HPDE6-E6E7 (cell line): ENCODE data around the gene EXOC1L.

Experiments used
- DNase-seq: peaks from one replicate; pipeline ENCODE4 v3.0.0; 2011; ENCODE audit warnings: missing footprints; ENCODE audit errors: extremely low spot score

EXOC1L gene, protein sequence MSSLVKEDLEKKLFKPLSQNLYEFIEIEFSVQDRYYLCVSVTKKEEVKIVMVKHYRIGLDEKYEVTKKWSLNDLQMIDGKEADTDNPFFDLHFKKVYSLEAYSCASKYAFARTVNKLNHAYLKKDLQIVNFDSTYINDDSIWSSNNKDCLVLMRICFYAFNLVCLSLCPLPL

DNA sequence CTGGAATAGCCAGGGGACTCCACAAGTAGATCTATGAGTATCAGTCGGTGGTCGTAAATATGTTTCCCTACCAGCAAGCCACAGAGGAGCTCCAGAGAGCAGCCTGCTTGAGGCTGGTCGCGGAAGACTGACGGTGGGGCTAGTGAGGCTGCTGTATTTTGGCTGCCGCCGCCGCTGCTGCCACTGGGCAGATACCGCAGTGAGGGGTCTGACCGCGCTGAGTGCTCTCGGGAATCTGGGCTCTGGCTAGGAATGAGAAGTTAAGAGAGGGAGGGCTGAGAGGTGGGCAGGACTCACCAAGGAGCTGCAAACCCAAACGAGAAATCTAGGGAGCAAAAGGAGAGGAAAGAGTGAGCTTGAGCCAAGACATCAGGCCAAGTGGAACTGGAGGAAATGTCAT is at the start of gene EXOC1L:
EXOC1L (plus strand) TSS at position 157 of the 400 bp plus-strand sequence; CDS start at position 394, 237 bp downstream.
- no peak for DNase-seq

DNA sequence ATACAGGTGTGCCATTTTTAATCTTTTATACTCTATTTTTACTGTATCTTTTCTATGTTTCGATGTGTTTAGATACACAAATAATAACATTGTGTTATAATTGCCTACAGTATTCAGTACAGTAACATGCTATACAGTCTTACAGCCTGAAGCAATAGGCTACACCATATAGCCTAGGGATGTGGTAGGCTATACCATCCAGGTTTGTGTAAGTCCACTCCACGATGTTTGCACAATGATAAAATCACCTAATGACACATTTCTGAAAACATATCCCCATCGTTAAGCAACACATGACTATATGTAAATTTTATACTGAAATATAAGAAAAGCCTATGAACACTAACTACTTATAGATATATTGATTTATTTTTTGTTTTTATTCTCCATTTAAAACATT is 48.9 kb upstream of the EXOC1L start:
- DNase-seq, result no peak

DNA sequence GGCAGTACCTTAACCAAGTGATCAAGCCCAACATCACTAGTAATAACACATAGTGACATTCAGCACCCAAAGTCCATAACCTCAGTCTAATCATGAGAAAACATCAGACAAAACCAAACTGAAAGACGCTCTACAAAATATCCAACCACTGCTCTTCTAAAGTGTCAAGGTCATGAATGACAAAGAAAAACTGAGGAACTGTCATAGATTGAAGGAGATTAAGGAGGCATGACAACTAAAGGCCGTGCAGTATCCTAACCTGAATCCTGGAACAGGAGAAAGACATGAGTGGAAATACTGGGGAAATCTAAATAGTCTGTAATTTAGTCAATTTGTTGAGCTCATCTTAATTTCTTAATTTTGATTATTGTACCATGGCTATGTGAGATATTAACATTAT is 38.2 kb upstream of the EXOC1L start:
- no peak for DNase-seq

DNA sequence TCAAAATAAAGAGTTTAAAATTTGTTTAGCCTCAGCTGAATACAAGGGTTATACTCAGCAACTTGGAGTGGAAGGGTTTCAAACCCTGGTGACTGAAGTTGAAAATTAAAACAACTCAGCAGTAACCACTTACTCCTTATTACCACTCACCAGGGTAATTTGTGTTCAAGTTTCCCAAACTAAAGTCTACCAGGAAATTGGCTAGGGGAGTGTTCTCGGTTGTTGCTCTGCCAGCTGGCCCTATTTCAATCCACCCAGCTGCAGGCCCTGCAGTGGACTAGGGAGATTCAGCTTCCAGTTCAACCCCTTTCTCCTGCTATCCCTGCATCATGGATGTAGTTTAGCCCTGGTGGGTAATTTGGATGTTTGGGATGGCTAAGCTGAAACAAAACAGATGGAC is 37.8 kb upstream of the EXOC1L start:
- no peak for DNase-seq

DNA sequence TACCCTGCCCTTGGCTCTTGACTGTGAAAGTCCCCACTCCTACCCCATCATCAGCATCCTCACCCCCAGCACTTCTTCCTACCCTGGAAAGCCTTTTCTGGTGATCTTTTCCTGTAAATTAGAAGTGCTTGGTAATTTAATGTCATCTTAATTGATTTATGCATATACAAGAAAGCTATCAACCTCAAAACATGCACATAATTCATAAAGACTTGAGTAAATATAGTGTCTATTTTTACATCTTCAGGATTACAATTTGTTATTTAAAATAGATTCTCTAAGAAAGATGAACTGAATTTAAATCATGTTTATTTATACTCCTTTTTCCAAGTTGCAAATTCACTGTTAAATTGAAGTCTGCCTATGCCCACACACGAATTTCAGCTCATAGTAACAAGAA is 36.0 kb upstream of the EXOC1L start:
- no peak for DNase-seq

DNA sequence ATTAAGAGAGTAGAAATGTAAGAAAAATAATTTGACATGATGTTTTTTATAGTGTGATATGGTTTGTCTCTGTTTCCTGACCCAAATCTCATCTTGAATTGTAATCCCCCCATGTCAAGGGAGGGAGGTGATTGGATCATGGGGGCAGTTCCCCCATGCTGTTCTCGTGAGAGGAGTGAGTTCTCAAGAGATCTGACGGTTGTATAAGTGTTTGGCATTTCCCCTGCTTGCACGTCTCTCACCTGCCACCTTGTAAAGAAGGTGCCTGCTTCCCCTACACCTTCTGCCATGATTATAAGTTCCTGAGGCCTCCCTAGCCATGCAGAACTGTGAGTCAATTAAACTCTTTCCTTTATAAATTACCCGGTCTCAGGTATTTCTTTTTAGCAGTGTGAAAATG is 34.8 kb upstream of the EXOC1L start:
- DNase-seq, result no peak

DNA sequence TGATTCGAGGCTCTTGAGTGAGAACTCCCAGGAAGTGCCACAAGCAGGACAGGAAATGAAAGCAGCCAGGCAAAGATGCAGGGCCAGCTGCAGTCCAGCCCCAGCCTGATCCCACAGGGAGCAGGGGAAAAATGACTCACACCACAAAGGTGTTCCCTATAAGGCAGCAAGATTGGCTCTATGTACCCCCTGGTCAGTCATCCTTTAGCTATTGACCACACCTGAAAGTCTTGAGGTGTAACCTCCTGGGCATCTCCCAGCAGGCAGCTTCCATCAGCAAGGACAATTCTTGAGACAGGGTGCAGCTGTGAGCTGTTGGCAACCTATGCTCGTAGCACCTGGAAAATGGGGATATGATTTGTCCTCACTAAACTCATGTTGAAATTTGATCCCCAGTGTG is 27.9 kb upstream of the EXOC1L start:
- peak; percentile 17 for DNase-seq

DNA sequence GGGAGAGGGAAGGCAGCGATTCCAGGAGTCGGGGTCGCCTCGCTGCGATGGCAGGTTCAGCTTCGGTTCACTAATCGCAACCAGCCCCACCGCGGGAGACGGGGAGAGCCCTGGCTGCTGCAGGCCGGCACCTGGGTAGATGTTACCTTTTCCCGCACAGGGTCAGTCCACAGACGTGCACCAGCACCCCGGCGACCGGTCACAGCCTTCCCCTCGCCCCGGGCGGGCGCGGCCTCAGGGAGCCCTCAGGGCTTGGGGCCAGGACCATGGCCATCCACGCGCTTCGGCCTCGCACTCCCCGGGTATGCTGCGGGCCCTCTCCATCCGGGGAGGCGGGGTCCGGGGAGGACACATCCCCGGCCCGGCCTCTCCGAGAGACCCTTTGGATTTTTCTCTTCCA is 26.1 kb upstream of the EXOC1L start:
- no peak for DNase-seq

DNA sequence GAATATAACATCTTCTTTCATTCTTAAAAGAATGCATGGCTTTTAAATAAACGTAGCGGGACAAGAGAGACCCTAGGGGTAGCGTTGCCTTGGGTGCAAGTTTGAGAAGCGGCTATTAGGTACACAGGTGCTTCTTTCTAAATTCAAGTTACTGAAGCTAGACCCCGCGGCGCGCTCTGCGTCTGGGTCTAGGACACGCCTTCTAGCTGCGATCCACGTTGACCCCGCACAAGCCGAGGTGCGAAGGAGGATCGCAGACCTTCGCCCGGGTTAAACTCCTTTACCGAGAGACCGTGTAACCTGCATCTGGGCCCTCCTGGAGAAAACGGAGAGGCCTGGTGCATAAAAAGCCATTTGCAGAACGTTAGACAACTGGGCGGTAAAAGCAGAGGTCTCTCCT is 25.5 kb upstream of the EXOC1L start:
- DNase-seq, result no peak

DNA sequence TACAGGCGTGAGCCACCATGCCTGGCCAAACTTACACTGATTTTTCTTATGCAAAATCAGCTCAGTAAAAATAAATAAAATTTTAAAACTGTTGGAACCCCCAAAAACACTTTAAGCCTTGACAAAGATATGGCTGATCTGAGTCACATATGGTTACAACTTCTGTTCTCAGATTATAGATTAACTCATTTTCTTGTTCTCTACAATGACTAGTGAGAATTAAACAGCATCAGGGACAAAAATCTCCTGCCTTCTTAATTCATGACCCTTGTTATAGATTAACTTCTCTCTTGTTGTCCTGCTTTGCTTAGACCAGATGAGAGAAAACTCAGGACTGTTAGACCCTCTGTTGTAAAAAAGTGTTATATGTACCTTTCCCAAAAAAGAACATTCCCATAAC is 24.2 kb upstream of the EXOC1L start:
- no peak for DNase-seq

DNA sequence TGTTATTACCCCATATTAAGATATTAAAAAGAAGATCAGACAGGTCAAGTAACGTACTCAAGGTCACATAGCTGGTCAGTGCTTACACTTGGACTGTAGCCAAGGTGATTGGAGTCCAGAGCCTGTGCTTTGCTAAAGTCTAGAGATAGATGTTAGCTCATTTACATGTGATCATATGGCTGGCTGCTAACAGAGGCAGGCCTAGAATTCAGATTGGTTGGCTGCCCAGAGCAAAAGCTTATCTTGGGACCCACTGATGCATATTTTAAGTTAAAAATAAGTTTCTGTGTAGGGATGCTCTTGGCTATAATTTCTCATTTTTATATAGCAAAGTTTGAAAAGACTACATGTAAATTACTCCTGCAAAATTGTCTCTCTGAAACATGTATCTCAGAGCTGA is 18.1 kb upstream of the EXOC1L start:
- DNase-seq, result no peak

DNA sequence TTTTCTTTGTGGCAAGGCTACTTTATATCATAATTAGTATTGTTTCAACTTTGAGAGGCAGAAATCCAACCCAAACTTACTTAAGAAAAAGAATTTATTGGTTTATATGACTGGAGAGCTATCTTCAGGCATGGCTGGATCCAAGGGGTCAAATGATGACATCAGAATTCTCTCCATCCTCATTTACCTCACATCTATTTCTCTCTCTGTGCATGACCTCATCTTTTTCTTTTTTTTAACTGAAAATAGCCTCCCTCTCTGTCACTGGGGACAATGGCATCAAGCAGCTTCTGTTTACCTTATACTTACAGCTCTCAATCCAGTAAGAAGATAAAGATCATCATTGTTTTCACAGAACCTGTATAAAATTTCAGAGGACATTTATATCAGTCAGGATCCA is 12.0 kb upstream of the EXOC1L start:
- DNase-seq, result no peak

DNA sequence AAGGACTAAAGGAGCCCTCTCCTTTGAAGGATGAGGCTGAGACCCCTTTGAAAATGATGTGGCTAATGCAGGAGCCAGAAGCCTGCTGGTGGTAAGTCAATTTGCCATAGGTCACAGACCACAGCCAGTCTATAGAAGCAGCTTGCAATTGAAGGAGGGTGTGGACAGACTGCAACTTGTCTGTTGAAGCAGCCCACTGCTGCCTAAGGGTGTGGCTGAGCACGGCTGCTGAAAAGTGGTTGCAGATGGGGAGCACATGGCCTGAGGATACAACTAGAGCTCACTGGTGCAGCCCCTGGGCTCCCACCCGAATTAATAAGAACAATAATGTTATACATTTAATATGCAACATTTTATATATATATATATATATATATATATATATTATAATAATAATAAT is 11.4 kb upstream of the EXOC1L start:
- no peak for DNase-seq

DNA sequence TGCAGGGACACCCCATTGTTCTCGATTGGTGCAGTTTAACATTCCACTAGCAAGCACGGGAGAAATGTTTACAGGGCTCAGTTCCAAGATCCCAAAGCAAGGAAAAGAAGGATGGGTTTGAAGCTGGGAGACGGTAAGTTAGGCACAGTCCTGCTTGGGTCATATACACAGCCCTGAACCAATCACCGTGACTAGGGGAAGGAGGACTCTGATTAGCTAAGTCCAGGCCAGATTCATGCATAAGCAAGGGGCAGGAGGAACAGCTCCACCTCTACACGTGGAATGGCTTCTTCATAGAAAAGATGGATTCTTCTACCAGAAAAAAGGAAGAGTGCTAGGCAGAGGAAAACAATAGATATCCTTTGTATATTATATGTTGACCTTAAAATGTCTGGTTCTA is 11.0 kb upstream of the EXOC1L start:
- DNase-seq, result no peak

DNA sequence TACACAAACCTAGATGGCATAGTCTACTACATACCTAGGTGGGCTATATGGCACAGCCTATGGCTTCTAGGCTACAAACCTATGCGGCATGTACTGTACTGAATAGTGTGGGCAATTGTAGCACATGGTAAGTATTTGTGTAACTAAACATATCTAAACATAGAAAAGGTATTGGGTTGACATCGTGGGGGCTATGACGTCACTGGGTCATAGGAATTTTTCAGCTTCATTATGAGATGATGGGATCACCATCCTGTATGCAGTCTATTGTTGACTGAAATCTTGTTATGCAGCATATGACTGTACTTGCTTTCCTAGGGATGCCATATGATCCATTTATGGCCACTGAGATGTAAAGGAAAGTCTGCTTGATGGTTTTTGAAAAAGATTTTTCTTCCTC is 1.9 kb upstream of the EXOC1L start:
- no peak for DNase-seq

DNA sequence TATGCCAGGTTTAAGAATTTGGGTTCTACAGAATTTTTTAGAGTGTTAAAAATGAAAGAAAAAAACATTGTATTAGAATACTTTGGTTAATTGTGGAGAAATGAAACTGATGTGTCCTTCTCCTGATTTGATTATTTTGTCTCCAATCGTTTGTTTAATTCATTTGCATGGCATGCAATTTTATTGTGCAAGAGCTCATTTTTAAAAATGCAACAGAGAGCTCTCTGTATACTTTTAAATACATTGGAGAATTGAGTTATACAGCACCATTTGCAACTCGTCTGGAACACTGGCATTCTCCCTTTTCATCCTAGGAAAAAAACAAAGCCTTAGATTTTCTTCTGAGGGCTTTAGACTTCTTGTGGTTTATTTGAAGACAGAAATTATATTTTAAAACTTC is 689 bp downstream of the EXOC1L start:
- no peak for DNase-seq

DNA sequence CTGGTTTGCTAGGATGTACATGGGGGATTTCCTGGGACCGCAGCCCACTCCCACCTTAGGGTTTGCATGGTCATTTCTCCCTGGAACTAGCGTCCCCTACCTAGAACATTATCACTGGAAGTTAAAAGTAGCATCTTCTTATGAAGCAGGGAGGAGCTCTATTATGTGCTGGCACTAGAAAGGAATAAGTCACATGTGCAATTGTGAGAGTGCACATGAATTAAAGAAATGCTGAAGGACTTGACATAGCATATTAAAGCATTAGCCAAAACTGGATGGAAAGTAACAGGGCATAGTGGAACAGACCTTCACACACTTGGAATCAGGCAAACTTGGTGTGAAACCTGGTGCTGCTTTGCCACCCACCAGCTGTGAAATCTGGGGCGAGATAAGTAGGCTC is 2.7 kb downstream of the EXOC1L start:
- DNase-seq, result no peak

DNA sequence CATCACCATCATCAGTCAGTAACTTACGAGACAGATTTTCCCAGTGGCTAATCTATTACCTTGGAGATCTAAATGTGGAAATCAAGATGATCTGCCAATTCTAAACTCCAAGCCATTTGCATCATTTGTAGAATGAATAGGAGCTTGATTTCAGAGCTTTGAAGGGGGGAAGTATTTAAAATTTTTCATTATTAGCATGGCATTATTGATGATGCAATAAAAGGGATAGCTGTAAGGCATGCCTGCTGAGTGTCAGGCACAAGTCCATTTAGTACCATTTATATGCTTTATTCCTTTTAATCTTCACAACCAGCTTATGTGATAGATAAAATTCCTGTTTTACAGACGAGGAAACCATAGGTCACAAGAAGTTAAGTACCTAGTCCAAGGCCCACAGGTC is 5.3 kb downstream of the EXOC1L start:
- DNase-seq, result no peak

DNA sequence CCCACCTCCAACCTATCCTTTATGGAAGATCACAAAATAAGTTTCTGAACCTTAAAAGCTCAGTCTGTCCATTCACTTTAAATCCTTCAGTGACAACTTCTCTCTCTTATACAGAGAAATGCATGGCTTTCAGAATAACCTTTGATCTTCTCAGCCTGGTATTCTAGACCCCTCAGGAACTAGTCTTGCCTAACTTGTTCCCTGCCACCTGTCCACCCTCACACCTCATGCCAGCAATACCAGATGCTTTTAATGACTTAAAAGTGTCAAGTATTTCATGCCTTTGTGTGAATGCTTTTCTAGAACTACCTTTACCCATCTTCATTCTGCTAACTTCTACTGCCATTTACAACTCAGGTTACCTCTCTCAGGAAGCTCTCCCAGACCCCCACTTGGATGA is 7.4 kb downstream of the EXOC1L start:
- DNase-seq, result no peak

DNA sequence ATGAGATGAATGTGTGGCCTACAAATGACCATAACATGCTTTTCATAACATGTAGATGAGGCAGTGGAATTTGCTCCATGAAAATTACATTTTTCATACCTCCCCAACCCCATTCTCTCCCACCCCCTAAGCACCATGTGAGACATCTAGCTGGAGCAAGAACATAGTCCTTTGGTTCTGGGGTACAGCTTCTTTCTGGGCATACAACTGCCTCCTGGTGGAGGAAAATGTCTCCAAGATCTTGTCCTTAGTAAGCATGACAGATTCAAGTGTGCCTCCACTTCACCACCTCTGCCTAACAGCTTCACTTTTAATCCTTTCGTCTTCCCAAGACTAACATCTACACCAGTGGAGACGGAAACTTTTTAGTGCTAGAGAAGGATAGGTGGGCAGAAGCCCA is 8.0 kb downstream of the EXOC1L start:
- no peak for DNase-seq

DNA sequence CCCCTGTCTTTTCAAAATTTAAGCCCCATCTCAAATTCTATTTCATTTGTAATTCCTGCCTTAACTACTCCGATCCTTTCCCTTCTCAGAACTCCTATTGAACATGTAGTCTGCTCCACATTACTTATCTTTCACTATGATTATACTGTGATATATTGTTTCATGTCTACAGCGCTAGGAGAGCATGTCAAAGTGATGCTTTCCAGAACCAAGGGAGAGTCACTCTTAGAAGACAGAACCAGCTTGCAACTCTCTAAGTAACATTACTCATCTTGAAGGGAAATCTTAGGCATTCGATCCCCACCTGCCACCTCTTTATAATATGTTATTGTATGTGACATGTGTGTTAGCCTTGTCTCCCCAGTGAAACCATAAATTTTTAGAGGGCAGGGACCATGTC is 10.5 kb downstream of the EXOC1L start:
- DNase-seq, result no peak

DNA sequence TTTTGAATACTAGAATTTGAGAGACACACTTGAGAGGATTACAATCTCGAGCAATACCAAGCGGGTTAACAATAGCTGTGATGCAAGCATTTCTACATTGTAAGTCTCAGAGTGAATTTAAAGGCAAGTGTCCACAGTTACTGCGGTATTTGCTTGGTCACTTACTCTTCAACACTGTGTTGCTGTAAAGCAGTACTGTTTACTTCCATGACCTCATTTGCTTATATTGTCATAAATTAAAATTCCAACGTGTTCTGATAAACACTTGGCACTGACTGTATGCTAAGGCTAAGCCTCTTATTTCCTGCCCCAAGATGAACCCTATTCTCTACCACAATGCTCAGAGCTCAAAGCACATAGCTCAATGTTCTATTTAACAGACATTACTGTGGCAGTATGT is 11.1 kb downstream of the EXOC1L start:
- no peak for DNase-seq

DNA sequence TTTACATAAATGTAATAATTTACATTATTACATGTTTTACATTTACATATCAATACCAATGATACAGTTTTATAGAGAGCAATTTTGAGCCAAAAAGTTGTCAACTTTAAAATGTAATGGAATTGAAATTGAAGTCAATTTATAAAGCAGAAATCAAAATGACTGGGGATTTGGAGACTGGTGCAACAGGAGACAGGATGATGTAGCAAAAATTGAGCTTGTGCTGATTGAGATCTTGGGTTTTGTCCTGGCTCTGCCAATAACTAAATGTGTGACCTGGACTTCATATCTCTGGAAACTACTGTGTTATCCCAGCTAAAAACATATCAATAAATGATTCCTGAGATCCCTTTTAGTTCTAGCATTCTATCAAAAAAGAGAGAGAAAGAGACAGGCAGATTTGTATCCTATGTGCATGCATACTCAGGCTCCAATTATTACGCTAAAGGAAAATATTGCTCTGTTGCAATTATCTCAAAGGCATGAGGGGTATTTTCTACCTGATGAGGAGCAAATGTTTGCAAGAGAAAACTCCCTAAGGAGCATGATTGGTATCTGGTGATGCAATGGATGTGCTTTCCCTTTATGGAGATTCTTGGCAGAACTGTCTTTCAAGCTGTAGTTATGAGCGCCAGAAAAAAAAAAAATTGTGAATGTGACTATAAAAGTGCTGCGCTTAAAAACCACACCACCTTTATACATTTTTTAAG is 14.7 kb downstream of the EXOC1L start:
- DNase-seq, result no peak

DNA sequence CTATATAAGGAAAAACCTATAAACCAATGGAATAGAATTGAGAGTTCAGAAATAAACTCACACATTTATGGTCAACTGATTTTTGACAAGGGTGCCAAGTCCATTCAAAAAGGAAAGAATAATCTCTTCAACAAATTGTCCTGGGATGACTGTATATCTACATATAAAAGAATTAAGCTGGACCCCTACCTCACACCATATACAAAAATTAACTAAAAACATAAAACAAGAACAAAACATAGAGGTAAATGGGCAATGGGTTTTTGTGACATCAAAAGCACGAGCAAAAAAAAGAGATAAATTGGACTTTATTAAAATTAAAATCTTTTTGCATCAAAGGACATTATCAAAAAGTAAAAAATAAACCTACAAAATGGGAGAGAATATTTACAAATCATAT is 18.3 kb downstream of the EXOC1L start:
- no peak for DNase-seq
